Left ventricle myocardium superior (tissue), 1 donor: ENCODE results near the gene SLC23A2. TPM values are rescaled to one million over a fixed set of nuclear protein-coding genes. Genes with fewer than 3 reads are reported as not detected.
"Not testable (repeated sequence)": the region's sequence is repeated elsewhere in the genome, so short reads cannot be mapped to it uniquely, and the experiment has no call there.

Experiments
- ATAC-seq: fragments of 200-7000 bp; cut with Tn5 transposase; one replicate; pipeline ENCODE4 v1.9.1; 2020; ENCODE audit warnings: mild to moderate bottlenecking, moderate library complexity
- DNase-seq: peaks from one replicate; pipeline ENCODE4 v3.0.0-alpha.2; 2020
- intact Hi-C: fragments of 100-400 bp; cut with micrococcal nuclease; formaldehyde crosslinking; loops from one replicate; pipeline ENCODE4 v1.11.0; 2022
- total RNA-seq: library from RNA; stranded (reverse); fragmentation: NEBNext Ultra II Directional; extraction: Animal tissue kit (Norgen Biotek cat#: 25700); gene quantifications from one replicate; pipeline ENCODE4 v1.2.1, GENCODE V29; 2021
- donor health status: DM: no; HTN: yes; CAD: no; lungs with severe emphysema.

The SLC23A2 gene
- total RNA-seq, 1 donor from 2014 or later, result 6.4 TPM

DNA sequence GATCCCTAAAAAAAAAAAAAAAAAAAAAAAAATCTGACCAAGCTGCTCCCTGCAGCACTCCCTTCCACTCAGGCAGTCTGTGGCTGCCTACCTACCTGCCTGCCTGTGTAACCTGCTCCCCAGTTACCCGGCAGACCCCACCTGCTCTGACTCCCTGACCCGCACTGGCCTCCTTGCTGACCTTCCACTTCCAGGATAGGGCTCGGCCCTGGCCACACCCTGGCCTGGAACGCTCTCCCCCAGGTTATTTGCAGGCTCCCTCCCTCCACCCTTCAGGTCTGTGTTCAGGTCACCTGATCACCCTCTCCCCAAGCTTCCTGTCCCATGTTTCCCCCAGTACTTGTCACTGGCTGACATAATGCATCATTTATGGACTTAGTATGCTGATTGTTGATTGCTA is 134.3 kb downstream of the SLC23A2 start:
- DNase-seq (no peak), ATAC-seq (no peak)
- intact Hi-C loops, result no loop called here

DNA sequence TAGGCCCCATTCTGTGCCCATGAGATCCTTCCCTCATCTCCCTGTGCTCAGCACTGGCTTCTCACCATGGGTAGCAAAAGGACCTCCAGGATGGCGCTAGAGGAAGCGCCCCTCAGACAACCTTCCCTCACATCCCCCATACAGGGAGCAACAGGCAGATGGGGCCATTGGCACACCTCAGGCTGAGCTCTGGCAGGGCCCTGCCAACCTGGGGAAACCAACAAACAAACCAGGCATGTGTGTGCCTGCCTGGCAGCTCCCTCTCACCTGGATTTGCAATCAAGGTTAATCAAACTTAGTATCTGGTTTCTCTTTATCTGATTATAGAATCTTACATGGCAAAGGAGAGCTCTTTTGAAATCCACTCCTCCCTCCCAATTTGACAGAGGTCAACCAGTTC is 134.9 kb downstream of the SLC23A2 start:
- intact Hi-C loops, result no loop called here
- DNase-seq (no peak), ATAC-seq (no peak)

DNA sequence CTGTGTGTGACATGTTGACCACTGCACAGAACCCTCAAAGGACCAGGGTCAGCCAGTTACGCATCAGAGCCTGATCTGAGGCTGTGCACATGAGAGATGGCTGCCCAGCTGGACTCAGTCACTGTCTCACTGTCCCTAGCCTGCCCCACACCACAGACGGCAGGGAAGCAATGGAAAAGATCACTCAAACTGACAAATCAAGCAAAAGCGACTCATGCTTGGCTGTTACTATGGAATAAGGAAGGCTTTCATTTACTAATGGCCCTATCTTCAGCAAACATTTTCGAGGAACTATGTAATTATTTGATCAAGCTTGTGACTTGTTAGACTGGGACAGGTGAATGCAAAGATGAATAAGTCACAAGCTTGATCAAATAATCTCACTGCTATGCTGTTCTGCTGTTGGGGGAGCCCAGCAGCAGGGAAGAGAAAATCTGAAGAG is 137.0 kb downstream of the SLC23A2 start:
- DNase-seq, result no peak
- intact Hi-C loops, result no loop called here
- ATAC-seq, result no peak

DNA sequence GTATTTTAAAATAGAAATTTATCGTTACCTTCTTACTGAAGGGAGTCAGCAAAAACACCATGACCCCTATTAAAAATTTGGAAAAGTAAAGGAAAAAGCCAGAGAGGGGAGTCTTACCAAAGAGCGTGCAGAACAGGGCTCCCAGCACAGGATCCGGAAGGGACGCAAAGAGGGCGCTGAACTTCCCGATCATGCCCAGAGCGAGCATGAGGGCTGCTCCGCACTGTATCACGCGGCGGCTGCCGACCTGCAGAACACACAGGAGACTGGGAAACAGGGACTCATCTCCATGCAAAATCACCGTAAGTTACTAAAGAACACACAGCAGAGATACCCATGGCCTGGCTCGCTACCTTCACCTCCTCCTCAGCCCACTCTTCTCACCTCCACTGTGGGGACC is 138.6 kb downstream of the SLC23A2 start:
- intact Hi-C loops, result no loop called here

DNA sequence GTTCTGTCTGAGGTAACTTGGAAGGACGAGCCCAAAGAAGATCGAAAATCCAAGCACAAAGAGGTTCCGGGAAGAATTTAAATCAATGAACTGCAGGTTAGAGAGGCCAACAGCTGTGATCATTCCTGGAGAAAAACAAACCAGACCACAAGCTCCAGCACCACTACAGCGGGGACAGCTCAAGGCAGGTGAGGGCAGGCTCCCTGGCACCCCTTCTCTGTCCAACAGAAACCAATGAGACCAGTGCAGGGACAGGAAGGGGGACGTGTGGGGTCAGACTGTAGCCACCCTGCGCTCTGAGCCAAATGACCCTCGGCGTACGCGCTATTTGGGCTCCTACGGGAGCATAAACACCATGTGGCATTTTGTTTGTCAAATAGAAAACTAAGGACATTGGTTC is 139.3 kb downstream of the SLC23A2 start:
- ATAC-seq (no peak), DNase-seq (no peak)
- intact Hi-C loops, result no loop called here

More for the DNA sequence above, 138.6 kb downstream of the SLC23A2 start:
- ATAC-seq, result no peak
- DNase-seq, result no peak

DNA sequence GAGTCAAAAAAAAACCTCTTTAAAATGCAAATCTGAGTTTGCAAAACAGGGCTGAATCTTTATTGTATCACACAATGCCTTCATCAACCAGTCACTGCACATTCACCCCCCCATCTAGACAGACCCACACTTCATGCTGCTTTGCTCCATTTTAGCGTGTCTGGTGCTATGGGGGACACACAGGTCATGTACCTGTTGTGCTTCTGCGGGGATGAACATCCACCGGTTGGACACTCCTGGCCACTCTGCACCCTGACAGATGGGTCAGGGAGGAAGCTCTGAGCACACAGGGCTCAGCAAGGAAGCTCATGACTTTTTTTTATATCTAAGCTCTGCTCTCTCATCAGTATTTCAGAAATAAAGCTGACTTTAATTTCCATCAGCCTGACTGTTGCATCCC is 143.3 kb downstream of the SLC23A2 start:
- ATAC-seq, result no peak
- intact Hi-C loops, result no loop called here

DNA sequence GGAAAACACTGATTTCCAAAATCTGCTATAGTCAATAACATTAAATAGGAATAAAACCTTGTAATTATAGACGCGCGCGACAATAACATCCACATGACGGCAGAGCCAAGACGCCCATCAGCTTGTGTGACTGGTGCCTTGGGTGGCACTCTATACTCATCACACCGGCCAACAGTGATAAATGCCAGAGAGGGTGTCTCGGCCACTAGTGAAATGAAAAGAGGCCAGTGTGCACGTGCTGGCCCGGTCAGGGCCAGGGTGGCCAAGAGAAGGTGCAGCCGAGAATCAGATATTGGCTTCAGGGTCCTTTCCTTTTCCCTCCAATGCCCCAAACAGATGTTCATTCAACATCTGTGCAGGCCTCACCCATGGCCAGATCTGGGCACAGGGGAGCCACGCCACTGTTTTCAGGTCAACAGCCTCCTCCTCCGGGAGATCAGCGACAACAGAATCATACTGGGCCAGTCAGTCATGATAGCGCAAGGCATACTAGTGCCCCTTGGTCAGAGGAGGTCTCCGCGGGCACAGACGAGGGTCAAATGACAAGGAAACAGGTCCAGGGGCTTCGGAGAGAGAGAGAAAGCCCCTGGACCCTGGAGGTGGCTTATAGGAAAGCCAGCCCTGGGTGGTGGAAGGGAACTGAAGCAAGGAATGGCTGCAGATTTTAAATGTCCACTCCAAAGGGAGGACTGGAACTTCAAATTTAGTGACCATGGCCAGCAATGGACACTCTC is 145.1 kb downstream of the SLC23A2 start:
- intact Hi-C loops, result no loop called here
- ATAC-seq, result no peak
- DNase-seq, result no peak

More for the DNA sequence above, 143.3 kb downstream of the SLC23A2 start:
- DNase-seq, result no peak

DNA sequence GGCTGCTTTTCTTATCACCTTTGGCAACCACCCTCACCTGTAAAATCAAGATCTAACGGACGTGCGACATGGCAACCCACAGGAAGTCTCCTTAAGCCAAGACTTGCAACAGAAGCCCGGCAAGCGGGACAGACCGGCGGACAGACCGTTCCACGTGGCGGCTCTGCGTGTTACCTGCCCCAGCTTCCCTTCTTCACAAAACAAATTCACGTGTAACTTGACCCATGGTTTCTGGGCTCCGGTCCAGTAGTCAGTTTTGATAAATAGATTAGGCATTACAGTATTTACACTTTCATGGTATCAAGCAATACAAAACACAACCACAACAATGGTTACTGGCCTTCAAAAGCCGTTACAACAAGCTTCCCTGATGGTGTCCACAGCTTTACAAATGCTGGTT is 145.8 kb downstream of the SLC23A2 start:
- DNase-seq (no peak), ATAC-seq (no peak)
- intact Hi-C loops, result no loop called here

DNA sequence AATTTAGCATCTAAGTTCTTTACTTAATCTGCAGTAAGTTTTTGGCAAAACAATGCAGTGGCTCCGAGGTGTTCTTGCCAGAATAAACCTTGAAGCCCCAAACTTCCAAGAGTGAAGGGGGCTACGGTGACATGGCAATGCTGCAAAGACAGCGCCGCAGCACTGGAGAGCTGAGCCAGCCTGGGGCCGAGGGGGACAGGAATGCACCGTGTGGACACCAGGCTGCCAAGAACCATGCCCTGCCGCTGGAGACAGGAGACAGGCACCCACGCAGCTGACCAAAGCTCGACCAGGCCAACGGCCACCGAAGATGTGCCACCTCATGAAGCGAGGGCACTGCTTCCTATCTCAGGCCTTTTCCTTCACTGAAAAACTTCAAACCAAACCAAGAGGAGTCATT is 146.2 kb downstream of the SLC23A2 start:
- intact Hi-C loops, result no loop called here
- ATAC-seq (no peak), DNase-seq (no peak)

DNA sequence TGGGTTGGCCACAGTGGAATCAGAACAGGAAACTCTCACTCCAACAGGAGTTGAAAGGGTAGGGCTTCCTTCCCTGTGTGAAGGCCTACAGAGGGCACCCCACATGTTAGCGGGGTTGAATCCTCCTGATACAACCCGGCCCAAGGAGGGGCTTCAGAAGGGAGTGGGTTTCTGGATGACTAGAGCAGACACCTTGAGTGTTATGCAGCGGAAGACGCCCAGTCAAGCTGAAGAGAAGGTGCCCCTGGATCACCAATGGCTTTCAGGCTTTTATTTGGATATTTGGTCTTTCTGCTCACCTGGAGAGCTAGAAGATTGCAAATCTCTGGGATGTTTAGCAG is 146.8 kb downstream of the SLC23A2 start:
- DNase-seq (no peak), ATAC-seq (no peak)
- intact Hi-C loops, result no loop called here

DNA sequence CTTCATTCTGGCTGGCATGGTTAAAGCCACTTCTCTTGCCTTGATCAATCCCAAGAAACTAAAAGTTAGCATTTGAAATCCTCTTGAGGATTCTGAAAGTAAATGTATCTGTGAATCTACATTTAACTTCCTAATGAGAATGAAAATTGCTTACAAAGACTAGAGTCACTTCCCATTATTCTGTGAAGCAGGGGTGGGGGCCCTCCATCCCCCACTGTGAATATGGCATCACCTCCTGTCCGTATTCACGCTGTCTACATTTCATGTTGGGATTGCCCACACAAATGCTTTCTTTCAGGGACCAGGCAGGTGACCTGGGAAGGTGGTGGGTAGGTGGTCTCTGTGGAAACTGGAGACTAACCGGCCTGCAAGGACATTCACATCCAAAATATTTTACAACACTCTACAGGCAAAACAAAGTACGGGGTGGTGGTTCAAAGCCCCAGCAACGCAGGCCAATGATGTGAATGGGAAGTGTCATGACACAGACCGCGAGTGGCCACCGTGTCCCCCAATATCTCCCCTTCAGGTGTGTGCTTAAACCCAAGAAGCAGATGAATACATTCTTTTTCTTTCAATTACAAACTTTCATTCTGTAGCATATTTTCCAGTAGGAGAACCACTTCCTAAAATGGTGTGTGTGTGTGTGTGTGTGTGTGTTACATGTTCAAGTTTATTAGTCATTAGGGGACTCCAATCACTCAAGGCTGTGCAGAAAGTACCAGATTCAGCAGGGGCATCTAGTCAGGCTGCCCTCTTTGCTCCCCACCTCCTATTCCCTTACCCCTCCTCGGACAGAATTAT is 147.4 kb downstream of the SLC23A2 start:
- DNase-seq (no peak), ATAC-seq (no peak)
- intact Hi-C loops, result no loop called here

DNA sequence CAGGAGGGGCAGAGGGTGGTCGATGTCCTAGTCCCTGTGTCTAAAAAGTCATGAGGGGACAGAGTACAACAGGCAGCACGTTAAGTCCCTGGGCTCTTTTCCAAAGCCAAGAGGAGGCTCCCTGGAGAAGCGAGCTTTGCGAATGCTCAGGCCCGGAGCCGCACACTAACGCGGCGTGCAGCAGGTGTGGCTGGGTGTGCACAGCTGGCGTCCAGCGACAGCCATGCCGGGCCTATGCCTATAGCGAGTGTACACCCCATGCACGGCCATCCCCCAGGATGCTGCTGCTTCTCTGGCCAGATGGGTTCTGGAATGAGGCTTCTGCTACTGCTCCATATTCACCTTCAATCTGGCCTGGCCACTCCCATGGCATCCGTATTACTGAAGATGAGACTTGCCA is 148.3 kb downstream of the SLC23A2 start:
- intact Hi-C loops, result no loop called here
- DNase-seq, result no peak
- no peak for ATAC-seq

DNA sequence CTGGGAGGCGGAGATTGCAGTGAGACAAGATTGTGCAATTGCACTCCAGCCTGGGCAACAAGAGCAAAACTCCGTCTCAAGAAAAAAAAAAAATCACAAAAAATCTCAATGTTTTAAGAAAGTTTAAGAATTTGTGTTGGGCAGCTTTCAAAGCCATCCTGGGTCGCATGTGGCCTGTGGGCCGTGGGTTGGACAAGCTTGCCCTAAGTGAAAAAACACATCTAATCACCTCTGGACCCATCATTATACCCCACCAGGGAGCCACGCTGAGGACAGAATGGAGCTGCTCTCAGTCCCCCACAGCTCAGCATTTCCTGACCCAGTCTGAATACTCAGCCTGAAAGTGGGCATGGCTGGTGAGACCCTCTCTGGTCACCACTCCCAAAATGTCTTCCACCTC is 150.3 kb downstream of the SLC23A2 start:
- intact Hi-C loops, result no loop called here
- no peak for ATAC-seq
- no peak for DNase-seq

DNA sequence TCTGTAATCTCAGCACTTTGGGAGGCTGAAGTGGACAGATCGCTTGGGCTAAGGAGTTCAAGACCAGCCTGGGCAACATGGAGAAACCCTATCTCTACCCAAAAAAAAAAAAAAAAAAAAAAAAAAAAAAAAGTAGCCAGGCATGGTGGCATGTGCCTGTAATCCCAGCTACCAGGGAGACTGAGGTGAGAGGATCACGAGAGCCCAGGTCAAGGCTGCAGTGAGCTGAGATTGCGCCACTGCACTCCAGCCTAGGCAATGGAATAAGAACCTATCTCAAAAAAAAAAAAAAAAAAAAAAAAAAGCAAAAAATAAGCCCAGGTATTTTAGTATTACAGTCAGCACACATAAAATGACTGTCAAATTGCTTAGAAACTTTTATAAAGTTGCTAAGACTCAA is 152.5 kb downstream of the SLC23A2 start:
- intact Hi-C loops, ATAC-seq, DNase-seq: not testable (repeated sequence)

DNA sequence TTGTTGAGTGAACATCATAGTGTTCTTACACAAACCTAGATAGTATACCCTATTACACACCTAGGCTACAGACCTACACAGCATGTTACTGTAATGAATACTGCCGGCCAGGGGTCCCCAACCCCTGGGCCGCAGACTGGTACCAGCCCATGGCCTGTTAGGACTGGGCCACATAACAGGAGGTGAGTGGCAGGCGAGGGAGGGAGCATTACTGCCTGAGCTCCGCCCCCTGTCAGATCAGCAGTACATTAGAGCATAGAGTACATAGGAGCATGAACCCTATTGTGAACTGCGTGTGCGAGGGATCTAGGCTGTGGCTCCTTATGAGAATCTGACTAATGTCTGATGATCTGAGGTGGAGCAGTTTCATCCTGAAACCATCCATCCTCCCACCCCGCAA is 153.3 kb downstream of the SLC23A2 start:
- DNase-seq (no peak), ATAC-seq (no peak)
- intact Hi-C loops, result no loop called here

DNA sequence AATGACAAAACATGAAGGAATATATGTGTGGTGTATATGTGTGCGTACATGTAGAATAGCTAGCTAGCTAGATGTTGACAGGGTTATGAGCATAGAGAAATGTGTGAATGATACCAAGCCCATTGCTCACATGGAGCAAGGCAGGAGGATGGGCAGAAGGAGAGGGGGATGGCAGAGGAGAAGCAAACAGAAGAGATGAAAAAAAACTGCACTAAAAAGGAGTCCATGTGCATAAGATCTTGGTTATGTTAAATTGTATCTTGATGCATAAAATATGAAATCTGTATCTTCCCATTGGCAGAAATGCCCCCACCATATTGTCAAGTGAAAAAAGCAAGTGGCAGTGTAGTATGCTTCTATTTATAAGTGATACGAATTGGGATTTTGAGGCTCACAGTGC is 154.5 kb downstream of the SLC23A2 start:
- ATAC-seq, result no peak
- intact Hi-C loops, result no loop called here

DNA sequence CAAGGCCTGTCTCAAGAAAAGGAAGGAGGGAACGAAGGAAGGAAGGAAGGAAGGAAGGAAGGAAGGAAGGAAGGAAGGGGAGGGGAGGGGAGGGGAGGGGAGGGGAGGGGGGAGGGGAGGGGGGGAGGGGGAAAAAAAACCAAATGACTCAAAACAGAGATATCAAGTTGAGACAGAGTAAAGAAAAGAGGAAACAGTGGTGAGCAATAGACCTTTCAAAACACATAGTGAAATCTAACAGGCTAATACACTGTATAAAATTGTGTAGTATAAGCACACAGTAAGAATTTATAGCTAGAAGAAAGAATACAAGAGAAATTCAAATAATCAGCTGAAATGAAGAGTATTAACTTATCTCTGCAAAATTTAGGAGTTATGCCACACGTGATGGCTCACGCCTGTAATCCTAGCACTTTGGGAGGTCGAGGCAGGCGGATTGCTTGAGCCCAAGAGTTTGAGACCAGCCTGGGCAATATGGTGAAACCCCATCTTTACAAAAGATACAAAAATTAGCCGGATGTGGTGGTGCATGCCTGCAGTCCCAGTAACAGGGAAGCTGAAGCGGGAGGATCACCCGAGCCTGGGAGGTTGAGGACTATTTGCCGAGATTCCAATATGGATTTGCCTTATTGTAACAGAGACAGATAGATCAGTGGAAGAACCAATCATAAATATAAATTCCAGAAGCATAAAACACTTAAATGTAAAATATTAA is 156.4 kb downstream of the SLC23A2 start:
- ATAC-seq (no peak), DNase-seq (no peak)
- intact Hi-C loops, result no loop called here

More for the DNA sequence above, 154.5 kb downstream of the SLC23A2 start:
- no peak for DNase-seq

DNA sequence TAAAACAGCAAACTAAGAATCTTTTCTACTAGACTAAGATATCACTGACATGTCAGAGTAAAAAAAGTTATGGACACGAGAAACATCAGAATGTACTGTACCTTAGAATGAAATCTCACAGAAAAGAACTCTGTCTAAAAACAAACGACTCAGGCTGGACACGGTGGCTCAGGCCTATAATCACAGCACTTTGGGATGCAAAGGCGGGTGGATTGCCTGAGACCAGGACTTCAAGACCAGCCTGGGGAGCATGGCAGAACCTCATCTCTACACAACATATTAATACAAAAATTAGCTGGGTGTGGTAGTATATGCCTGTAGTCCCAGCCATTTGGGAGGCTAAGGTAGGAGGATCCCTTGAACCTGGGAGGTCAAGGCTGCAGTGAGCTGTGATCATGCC is 157.0 kb downstream of the SLC23A2 start:
- DNase-seq, result no peak
- intact Hi-C loops, result no loop called here
- ATAC-seq, result no peak

DNA sequence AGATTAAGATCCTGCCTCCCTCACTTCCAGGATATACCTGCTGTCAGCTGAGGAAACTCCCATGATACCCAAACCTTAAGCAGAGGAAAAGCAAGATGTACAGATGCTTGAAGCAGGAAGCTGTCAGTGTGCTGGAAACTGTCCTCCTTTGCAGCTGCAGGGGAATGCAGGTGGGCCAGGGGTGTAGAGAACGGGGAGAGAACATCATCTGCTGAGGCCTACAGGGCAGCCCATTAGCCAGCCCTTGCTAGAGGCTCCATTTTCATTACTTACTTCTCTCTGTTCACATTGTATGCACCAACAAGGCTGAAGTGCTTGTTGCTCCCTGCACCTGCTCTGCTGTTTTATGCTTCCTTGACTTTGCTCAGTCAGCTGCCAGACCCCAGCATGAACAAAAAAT is 160.5 kb downstream of the SLC23A2 start:
- no peak for ATAC-seq
- DNase-seq, result no peak
- intact Hi-C loops, result no loop called here

DNA sequence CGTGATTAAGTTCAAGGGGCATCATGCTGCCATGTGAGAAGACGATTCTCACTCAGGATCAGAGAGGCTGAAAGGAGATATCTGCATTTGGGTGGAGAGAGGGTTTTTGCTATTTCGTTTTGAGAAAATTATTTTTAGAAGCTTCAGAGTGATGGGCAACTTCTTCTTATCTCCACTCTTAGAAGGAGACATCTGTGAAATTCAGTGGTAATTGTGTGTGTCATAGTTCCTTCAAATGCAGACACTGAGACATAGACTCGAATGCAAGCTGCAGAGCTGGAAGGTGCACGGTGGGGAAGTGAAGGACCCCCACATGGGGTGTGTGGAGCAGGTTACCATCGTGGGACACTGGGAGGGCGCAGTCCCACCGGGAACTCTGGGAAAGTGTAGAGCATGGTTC is 162.8 kb downstream of the SLC23A2 start:
- intact Hi-C loops, result no loop called here
- DNase-seq, result no peak
- no peak for ATAC-seq
